Anterior cingulate cortex (tissue), 58 donors: ENCODE measurements around the gene INTS1.
"Not testable (repeated sequence)": the region's sequence is repeated elsewhere in the genome, so short reads cannot be mapped to it uniquely, and the experiment has no call there.

Experiments used
- DNase-seq, 58 donors: peaks; one replicate each; lab custom pipeline; 2025; lab: John Stamatoyannopoulos, UW

Gene INTS1

GRCh38 chr7:1452205-1452604 lies 52.0 kb downstream of the INTS1 start:
- peak in 7 of 58 donors; percentile 11 to 31 (median 18) for DNase-seq

- no peak for DNase-seq
Observed at GRCh38 chr7:1450987-1451386, 53.2 kb downstream of the INTS1 start.

GRCh38 chr7:1450431-1450830 lies 53.8 kb downstream of the INTS1 start:
- no peak for DNase-seq

GRCh38 chr7:1449951-1450350 lies 54.2 kb downstream of the INTS1 start:
- no peak for DNase-seq

- DNase-seq, result no peak
Observed at GRCh38 chr7:1449501-1449900, 54.7 kb downstream of the INTS1 start.

- no peak for DNase-seq
Observed at GRCh38 chr7:1448958-1449357, 55.2 kb downstream of the INTS1 start.

GRCh38 chr7:1447551-1448244 lies 56.5 kb downstream of the INTS1 start:
- DNase-seq, result peak in 48 of 58 donors; percentile 15 to 83 (median 64)

GRCh38 chr7:1447112-1447511 lies 57.1 kb downstream of the INTS1 start:
- peak in 1 of 58 donors; percentile 37 for DNase-seq

- no peak for DNase-seq
Observed at GRCh38 chr7:1446620-1447032, 57.6 kb downstream of the INTS1 start.

- DNase-seq, result peak in 42 of 58 donors; percentile 11 to 91 (median 62)
Observed at GRCh38 chr7:1446026-1446425, 58.2 kb downstream of the INTS1 start.

- DNase-seq, result no peak
Observed at GRCh38 chr7:1445341-1445740, 58.8 kb downstream of the INTS1 start.

- DNase-seq, result peak in 1 of 58 donors; percentile 15
Observed at GRCh38 chr7:1444925-1445322, 59.3 kb downstream of the INTS1 start.

- no peak for DNase-seq
Observed at GRCh38 chr7:1444214-1444924, 59.8 kb downstream of the INTS1 start.

- not testable (repeated sequence) for DNase-seq
Observed at GRCh38 chr7:1443587-1444200, 60.5 kb downstream of the INTS1 start.

GRCh38 chr7:1442355-1443124 lies 61.6 kb downstream of the INTS1 start:
- no peak for DNase-seq

GRCh38 chr7:1441615-1442354 lies 62.4 kb downstream of the INTS1 start:
- DNase-seq, result no peak

- no peak for DNase-seq
Observed at GRCh38 chr7:1440620-1441019, 63.6 kb downstream of the INTS1 start.

GRCh38 chr7:1439373-1440363 lies 64.5 kb downstream of the INTS1 start:
- no peak for DNase-seq

- DNase-seq, result no peak
Observed at GRCh38 chr7:1438821-1439220, 65.4 kb downstream of the INTS1 start.
